HFFc6 (cell line): ENCODE measurements around the gene OR51D1. TPM values are rescaled to one million over a fixed set of nuclear protein-coding genes. Genes with fewer than 3 reads are reported as not detected.

Source experiments
- DNase-seq: peaks from one replicate; pipeline ENCODE4 v3.0.0-alpha.2; 2018
- H3K27ac Mint-ChIP-seq: 2 replicates; pipeline ENCODE4 v1.8.0; 2020; ENCODE audit warnings: mild to moderate bottlenecking, mixed read lengths
- H3K27me3 Mint-ChIP-seq: 2 replicates; pipeline ENCODE4 v1.8.0; 2021; ENCODE audit warnings: mild to moderate bottlenecking, moderate library complexity, mixed read lengths; ENCODE audit not compliant: insufficient read depth
- H3K36me3 Mint-ChIP-seq: 2 replicates; pipeline ENCODE4 v1.8.0; 2021; ENCODE audit warnings: low read depth, mixed read lengths
- H3K4me1 Mint-ChIP-seq: 2 replicates; pipeline ENCODE4 v1.8.0; 2020; ENCODE audit warnings: low read depth, mixed read lengths
- H3K4me3 Mint-ChIP-seq: 2 replicates; pipeline ENCODE4 v1.8.0; 2020; ENCODE audit warnings: mild to moderate bottlenecking, moderate library complexity, mixed read lengths
- H3K9me3 Mint-ChIP-seq: 2 replicates; pipeline ENCODE4 v1.8.0; 2020; ENCODE audit warnings: mild to moderate bottlenecking, mixed read lengths
- CTCF ChIP-seq: fragments of 200-600 bp; sonication (generic); IDR thresholded peaks from 2 replicates; pipeline ENCODE4 v1.5.0; 2021; ENCODE audit warnings: antibody characterized with exemption, mild to moderate bottlenecking
- total RNA-seq, 6 experiments: library from RNA; stranded (reverse); fragmentation: NEBNext Ultra II Directional; extraction: Animal tissue kit (Norgen Biotek cat#: 25700); gene quantifications; 2 replicates in 1 of 6; 3 replicates in 5 of 6; pipeline ENCODE4 v1.2.3, GENCODE V29; 2021

OR51D1 gene
- total RNA-seq, 6 experiments from 2014 or later = not detected

DNA sequence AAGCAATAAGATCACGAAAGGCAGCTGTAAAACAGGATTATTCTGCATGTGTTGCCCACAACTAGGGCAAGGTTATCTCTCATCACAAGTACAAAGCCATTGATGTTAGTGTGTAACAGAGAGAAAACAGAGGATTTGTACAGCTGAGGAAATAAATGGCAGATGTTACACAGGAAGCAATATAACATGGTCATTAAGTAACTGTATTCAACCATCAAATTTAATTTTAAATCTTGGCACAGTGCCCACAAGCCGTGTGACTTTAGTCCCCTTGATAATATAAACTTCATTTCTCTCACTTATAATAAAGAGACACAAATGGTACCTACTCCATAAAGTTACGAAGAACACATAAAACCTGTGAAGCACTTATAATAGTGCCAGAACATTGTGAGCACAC, 43.1 kb downstream of the OR51D1 start:
- DNase-seq = no peak
- peaks cover 22% of the 10 kb centered on the region for H3K9me3 Mint-ChIP-seq
- no peak for TF ChIP-seq CTCF
- no peaks in the 10 kb centered on the region for H3K4me1 Mint-ChIP-seq
- no peak overlapping the region for H3K4me3 Mint-ChIP-seq
- H3K36me3 Mint-ChIP-seq = no peaks in the 10 kb centered on the region
- H3K27me3 Mint-ChIP-seq = 0 out of 2 replicates have a peak, but pooled peaks cover 2% of the 10 kb centered on the region
- H3K27ac Mint-ChIP-seq = no peak overlapping the region

DNA sequence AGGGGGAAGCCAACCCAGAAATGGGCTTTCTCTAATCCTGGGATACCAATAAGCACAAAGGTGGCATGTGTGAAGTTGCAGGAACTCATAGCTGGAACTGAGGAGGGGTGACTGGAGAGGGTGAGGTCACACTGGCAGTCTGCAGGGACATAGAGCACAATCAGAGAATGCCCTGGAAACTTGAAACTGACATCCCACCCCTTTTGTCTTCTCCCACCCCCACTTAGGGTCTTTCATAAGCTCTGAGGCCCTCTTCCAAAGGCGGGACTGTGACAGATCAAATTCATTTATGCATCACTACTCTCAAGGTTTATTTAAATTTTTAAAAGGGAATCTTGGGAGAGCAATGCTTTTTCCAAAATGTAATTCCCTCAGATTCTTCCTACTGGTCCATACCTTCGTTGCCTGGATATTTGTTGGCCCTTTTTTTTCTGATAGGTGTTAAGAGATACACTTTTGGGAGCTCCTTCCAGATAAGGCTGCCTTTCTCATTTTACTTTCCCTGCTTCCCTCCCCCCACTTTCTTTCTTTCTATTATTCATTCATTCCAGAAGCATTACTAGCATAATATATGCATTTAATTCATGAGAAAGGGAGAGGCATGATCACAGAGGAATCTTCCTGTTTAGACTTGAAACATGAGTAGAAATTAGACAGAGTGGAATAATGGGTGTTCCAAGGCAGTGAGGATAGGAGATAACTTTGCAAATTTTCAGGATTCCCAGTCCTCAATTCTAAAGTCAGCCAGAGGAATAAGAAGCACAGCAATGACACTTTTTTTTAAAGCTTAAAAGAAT, 45.5 kb downstream of the OR51D1 start:
- no peaks in the 10 kb centered on the region for H3K36me3 Mint-ChIP-seq
- no peak overlapping the region for H3K27ac Mint-ChIP-seq

GRCh38 chr11:4684631-4685285, 47.5 kb downstream of the OR51D1 start:
- no peak overlapping the region for H3K4me3 Mint-ChIP-seq
- H3K36me3 Mint-ChIP-seq = no peaks in the 10 kb centered on the region
- H3K27ac Mint-ChIP-seq = no peak overlapping the region
- H3K9me3 Mint-ChIP-seq = peaks cover 11% of the 10 kb centered on the region
- TF ChIP-seq CTCF = no peak
- H3K27me3 Mint-ChIP-seq = no peaks in the 10 kb centered on the region
- no peak for DNase-seq
- no peaks in the 10 kb centered on the region for H3K4me1 Mint-ChIP-seq

More for the DNA sequence above, 45.5 kb downstream of the OR51D1 start:
- H3K9me3 Mint-ChIP-seq = peaks cover 16% of the 10 kb centered on the region
- H3K27me3 Mint-ChIP-seq = no peaks in the 10 kb centered on the region
- H3K4me1 Mint-ChIP-seq = no peaks in the 10 kb centered on the region
- H3K4me3 Mint-ChIP-seq = no peak overlapping the region
- no peak for DNase-seq
- TF ChIP-seq CTCF = no peak

Other genes with a start within 250 kb of the OR51D1 start
- gene TRIM21, start 243.8 kb upstream of the OR51D1 start, total RNA-seq = 10 to 100 TPM; 11.1 to 23.1 (median 18.9) TPM
- gene OR52K2, start 188.2 kb upstream of the OR51D1 start, total RNA-seq = not detected
- not detected for gene OR52K1, start 154.8 kb upstream of the OR51D1 start, total RNA-seq
- not detected for gene OR52M1, start 92.3 kb upstream of the OR51D1 start, total RNA-seq
- not detected for gene OR52I2, start 55.7 kb upstream of the OR51D1 start, total RNA-seq
- gene OR52I1, start 43.4 kb upstream of the OR51D1 start, total RNA-seq = not detected
- 1 to 10 TPM; 6.4 to 10.0 (median 8.6) TPM for gene TRIM68, start 29.2 kb upstream of the OR51D1 start, total RNA-seq
- gene OR51E1, start 6.5 kb downstream of the OR51D1 start, total RNA-seq = not detected
- under 1 TPM in 4 of 6 experiments, not detected in 2; 0.09 to 0.32 (median 0.12) TPM for gene OR51E2, start 60.4 kb downstream of the OR51D1 start, total RNA-seq
- not detected for gene MMP26, start 67.3 kb downstream of the OR51D1 start, total RNA-seq
- gene OR51F1, start 132.5 kb downstream of the OR51D1 start, total RNA-seq = not detected
- not detected for gene OR52R1, start 166.9 kb downstream of the OR51D1 start, total RNA-seq
- gene OR51F2, start 183.8 kb downstream of the OR51D1 start, total RNA-seq = not detected
- gene OR51S1, start 211.7 kb downstream of the OR51D1 start, total RNA-seq = not detected
- not detected for gene OR51T1, start 244.4 kb downstream of the OR51D1 start, total RNA-seq